ENCODE measurements around the gene ALDH1A2.
A peak's percentile ranks its signal among the peaks of the same experiment; 100 is the strongest.
"Not testable (repeated sequence)": the region's sequence is repeated elsewhere in the genome, so short reads cannot be mapped to it uniquely, and the experiment has no call there.

ALDH1A2 gene

DNA sequence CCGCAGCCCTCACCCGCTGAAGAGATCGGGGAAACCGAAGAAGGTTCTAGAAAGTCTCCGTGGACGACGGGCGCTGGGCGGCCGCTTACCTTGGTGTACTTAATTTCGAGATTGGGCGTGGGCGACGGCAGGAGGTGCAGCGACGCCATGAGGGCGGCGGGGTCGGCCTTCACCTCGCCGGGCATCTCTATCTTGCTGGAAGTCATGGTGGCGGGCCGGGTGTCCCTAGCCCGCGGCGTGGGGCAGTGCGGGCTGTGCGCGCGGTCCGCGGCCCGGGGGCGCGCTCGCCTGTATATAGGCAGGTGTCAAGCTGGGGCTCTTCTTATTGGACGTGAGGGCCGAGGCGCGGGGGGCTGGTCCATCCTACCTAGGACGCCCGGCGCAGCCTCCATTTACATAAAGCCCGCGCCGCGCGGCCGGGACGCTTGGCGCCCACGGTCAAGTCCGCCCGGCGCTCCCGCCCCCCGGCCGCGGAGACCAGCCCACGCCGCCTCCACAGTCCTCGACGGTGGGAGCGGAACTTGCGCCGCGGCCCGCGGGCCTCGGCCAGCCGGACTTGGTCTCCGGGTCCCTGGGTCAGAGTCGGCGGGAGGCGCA is at the start of gene ALDH1A2:
TSS of gene ALDH1A2 (minus strand) at position 267 of the 597 bp plus-strand sequence. CDS start at position 206, 61 bp downstream.
- TF ChIP-seq, protein P1, sequence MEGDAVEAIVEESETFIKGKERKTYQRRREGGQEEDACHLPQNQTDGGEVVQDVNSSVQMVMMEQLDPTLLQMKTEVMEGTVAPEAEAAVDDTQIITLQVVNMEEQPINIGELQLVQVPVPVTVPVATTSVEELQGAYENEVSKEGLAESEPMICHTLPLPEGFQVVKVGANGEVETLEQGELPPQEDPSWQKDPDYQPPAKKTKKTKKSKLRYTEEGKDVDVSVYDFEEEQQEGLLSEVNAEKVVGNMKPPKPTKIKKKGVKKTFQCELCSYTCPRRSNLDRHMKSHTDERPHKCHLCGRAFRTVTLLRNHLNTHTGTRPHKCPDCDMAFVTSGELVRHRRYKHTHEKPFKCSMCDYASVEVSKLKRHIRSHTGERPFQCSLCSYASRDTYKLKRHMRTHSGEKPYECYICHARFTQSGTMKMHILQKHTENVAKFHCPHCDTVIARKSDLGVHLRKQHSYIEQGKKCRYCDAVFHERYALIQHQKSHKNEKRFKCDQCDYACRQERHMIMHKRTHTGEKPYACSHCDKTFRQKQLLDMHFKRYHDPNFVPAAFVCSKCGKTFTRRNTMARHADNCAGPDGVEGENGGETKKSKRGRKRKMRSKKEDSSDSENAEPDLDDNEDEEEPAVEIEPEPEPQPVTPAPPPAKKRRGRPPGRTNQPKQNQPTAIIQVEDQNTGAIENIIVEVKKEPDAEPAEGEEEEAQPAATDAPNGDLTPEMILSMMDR (IDR thresholded peaks at IDR 0.05; ENCODE audit: insufficient read depth, low read length, poor library complexity, severe bottlenecking), result no peak
- DNase-seq (ENCODE audit: extremely low read depth, insufficient read length), result peak; percentile 4
- Histone ChIP-seq H3K36me3 (ENCODE audit: control insufficient read depth, insufficient read depth, low read length) (no peaks in the 10 kb centered on the region), H3K4me3 (replicated peaks; ENCODE audit: low read depth, low read length) (no peak within 1 kb of the TSS), H3K27me3 (replicated peaks; ENCODE audit: control insufficient read depth, insufficient read depth, low read length) (no peaks in the 10 kb centered on the region; the same call in 1 of the 2 replicates)

DNA sequence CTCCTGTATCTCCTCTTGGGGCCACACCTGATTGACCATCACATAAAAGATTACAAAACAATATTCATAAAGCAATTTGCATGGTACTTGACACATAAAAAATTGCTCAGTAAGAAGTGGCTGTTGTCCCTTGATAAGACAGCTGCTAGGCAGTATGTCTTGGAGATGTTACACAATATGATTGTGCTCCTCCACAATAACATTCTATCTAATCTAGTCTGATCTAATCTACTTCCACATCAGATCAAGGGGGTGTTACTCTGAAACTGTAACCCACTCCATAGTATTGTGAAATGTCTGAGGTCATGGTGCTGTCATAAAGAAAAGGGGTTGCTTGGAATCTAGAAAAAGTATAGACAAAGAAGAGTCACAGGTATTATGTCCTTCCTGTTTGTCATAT is 49.3 kb upstream of the ALDH1A2 start:
- TF ChIP-seq, protein P1 (IDR thresholded peaks at IDR 0.05; ENCODE audit: insufficient read depth, low read length, poor library complexity, severe bottlenecking), result no peak
- Histone ChIP-seq H3K4me3 (replicated peaks; ENCODE audit: low read depth, low read length) (no peak overlapping the region), H3K36me3 (ENCODE audit: control insufficient read depth, insufficient read depth, low read length) (no peaks in the 10 kb centered on the region), H3K27me3 (replicated peaks; ENCODE audit: control insufficient read depth, insufficient read depth, low read length) (no peaks in the 10 kb centered on the region; the same call in none of the 2 replicates)
- DNase-seq (ENCODE audit: extremely low read depth, insufficient read length), result no peak

DNA sequence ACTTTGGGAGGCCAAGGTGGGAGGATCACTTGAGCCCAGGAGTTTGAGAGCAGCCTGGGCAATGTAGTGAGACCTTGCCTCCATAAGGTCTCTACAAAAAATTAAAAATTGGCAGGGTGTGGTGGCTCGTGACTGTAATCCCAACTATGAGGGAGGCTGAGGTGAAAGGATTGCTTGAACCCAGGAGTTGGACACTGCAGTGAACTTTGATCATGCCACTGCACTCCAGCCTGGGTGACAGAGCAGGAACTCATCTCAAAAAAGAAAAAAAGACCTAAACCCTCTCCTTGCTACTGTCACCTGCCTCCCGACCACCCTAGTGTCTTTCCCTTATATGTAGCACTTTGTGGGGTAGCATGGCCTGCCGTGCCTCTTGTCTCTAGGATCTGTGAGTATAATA is 48.9 kb upstream of the ALDH1A2 start:
- TF ChIP-seq, protein P1 (IDR thresholded peaks at IDR 0.05; ENCODE audit: insufficient read depth, low read length, poor library complexity, severe bottlenecking), result no peak
- Histone ChIP-seq H3K36me3 (ENCODE audit: control insufficient read depth, insufficient read depth, low read length) (no peaks in the 10 kb centered on the region), H3K27me3 (replicated peaks; ENCODE audit: control insufficient read depth, insufficient read depth, low read length) (no peaks in the 10 kb centered on the region; the same call in none of the 2 replicates), H3K4me3 (replicated peaks; ENCODE audit: low read depth, low read length) (no peak overlapping the region)
- no peak for DNase-seq (ENCODE audit: extremely low read depth, insufficient read length)

DNA sequence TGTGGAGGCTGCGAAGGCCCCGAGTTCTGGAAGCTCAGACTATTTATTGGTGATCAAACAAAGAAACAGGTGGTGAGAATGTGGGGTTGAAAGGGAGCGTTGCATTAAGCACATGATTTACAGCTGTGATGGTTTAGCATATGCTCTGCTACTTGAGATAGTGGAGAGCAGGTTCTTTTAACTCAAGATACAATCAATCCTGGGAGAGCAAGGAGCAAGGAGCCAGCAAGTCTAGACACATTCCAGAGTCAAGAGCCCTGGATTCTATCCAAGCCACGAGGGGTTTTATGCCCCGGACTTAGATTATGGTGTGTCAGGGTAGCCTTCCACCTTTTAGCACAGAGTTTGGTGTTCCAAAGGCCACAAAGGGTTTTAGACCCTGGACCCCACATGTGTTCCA is 47.8 kb upstream of the ALDH1A2 start:
- not testable (repeated sequence) for H3K4me3 ChIP-seq (replicated peaks; ENCODE audit: low read depth, low read length); H3K27me3 ChIP-seq (replicated peaks; ENCODE audit: control insufficient read depth, insufficient read depth, low read length); H3K36me3 ChIP-seq (ENCODE audit: control insufficient read depth, insufficient read depth, low read length); DNase-seq (ENCODE audit: extremely low read depth, insufficient read length)

DNA sequence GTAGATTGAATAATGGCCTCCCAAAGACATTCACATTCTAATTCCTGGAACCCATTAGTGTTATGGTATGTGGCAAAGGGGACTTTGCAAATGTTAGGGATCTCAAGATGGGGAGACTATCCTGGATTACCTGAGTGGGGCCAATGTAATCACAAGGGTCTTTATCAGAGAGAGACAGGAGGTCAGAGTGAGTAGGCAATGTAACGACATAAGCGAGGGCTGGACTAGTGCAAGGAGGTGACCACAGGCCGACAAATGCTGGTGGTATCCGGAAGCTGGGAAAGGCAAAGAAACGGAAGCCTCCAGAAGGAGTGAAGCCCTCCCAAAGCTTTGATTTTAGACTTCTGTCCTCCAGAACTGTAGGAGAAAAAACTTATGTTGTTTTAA is 46.2 kb upstream of the ALDH1A2 start:
- no peaks in the 10 kb centered on the region; the same call in none of the 2 replicates for H3K27me3 ChIP-seq (replicated peaks; ENCODE audit: control insufficient read depth, insufficient read depth, low read length)
- no peak for DNase-seq (ENCODE audit: extremely low read depth, insufficient read length)
- H3K4me3 ChIP-seq (replicated peaks; ENCODE audit: low read depth, low read length), result no peak overlapping the region
- no peaks in the 10 kb centered on the region for H3K36me3 ChIP-seq (ENCODE audit: control insufficient read depth, insufficient read depth, low read length)
- TF ChIP-seq, protein P1 (IDR thresholded peaks at IDR 0.05; ENCODE audit: insufficient read depth, low read length, poor library complexity, severe bottlenecking), result no peak

DNA sequence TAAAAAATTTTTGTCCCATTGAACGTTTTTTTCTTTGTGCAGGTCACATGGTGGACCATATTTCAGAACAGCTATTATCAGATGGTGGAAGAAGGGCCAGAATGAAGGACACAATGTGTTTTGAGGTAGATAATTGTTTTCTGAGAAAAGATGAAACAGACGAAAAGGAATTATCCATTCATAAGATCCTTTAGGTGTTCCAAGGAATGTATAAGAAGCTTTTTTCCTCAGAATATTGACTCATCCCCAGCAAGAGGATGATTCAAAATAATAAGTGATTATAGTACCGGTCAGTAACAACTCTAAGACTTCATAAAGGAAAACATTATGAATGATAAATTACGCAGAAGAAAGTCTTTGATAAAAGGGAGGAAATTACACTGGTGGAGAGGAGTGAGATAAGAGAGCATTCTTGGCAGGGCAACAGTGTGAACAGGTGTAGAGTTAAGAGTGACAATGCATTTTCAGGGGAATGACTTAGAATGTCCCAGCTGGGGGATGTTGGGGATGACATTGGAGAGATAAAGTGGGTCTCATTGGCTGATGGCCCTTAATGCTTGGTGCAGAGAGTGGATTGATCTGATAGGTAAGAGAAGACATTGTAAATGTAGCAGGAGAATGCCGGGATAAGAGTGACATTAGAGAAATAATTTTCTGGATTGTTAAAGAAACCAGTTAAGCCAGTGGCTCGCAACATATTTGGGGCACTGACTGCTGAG is 45.6 kb upstream of the ALDH1A2 start:
- Histone ChIP-seq H3K36me3 (ENCODE audit: control insufficient read depth, insufficient read depth, low read length) (no peaks in the 10 kb centered on the region), H3K27me3 (replicated peaks; ENCODE audit: control insufficient read depth, insufficient read depth, low read length) (no peaks in the 10 kb centered on the region; the same call in none of the 2 replicates), H3K4me3 (replicated peaks; ENCODE audit: low read depth, low read length) (no peak overlapping the region)
- TF ChIP-seq, protein P1 (IDR thresholded peaks at IDR 0.05; ENCODE audit: insufficient read depth, low read length, poor library complexity, severe bottlenecking), result no peak
- no peak for DNase-seq (ENCODE audit: extremely low read depth, insufficient read length)
